SK-N-SH treated with all-trans-retinoic acid at 6 μM for 48 hours (cell line): ENCODE results near the gene GRIK3.

Experiments
- ARNTL ChIP-seq: fragments of 450-650 bp; formaldehyde crosslinking; IDR thresholded peaks from 2 replicates; pipeline ENCODE4 v1.5.0; 2020; ENCODE audit warnings: low read depth, mild to moderate bottlenecking, moderate library complexity, borderline replicate concordance
- RARB ChIP-seq: fragments of 250-450 bp; sonication (Bioruptor Pico); IDR thresholded peaks from 2 replicates; pipeline ENCODE4 v1.8.0; 2021; ENCODE audit warnings: mild to moderate bottlenecking, moderate library complexity
- TSHZ2 ChIP-seq: fragments of 250-450 bp; sonication (Bioruptor Pico); IDR thresholded peaks from 2 replicates; pipeline ENCODE4 v1.5.0; 2020; ENCODE audit warnings: mild to moderate bottlenecking, moderate library complexity
- ZC3H10 ChIP-seq: fragments of 250-450 bp; sonication (Bioruptor Pico); IDR thresholded peaks from 2 replicates; pipeline ENCODE4 v1.5.1; 2021; ENCODE audit warnings: mild to moderate bottlenecking, moderate library complexity
- ZNF565 ChIP-seq: fragments of 450-650 bp; formaldehyde crosslinking; conservative IDR thresholded peaks from 2 replicates; pipeline ENCODE4 v1.5.0; 2020; ENCODE audit warnings: low read depth, mild to moderate bottlenecking, moderate library complexity
- TF ChIP-seq, protein P1 (sequence below): fragments of 250-450 bp; sonication (Bioruptor Pico); IDR thresholded peaks from 2 replicates; pipeline ENCODE4 v1.8.0; 2020; ENCODE audit warnings: mild to moderate bottlenecking, moderate library complexity, borderline replicate concordance

DNA sequence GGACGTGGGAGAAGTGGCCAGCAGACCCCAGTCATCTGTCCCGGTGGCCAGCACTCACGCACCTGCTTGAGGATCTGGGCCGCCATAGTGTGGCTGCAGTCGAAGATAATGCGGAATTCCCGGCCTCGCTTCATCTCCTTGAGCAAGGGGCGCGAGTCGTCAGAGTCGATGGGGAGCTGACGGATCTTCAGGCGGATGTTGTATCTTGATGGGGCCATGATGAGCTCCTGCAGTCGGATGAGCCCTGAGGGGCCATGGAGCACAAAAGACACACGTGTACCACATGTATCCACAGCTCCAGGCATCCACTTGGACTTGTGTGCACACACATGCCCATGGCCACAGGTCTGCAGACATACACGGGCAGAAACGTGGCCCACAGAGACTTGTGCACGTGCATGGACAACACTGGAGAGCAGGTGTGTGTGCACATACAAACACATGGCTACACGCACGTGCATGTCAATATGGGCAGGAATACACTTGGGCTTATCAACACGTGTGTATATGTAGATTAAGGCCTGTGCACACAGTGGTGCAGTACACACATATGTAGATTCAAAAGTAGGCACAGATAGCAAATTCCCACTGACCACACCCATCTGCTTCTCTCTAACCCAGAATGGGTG lies 162.1 kb downstream of the GRIK3 start:
- TF ChIP-seq, protein P1, sequence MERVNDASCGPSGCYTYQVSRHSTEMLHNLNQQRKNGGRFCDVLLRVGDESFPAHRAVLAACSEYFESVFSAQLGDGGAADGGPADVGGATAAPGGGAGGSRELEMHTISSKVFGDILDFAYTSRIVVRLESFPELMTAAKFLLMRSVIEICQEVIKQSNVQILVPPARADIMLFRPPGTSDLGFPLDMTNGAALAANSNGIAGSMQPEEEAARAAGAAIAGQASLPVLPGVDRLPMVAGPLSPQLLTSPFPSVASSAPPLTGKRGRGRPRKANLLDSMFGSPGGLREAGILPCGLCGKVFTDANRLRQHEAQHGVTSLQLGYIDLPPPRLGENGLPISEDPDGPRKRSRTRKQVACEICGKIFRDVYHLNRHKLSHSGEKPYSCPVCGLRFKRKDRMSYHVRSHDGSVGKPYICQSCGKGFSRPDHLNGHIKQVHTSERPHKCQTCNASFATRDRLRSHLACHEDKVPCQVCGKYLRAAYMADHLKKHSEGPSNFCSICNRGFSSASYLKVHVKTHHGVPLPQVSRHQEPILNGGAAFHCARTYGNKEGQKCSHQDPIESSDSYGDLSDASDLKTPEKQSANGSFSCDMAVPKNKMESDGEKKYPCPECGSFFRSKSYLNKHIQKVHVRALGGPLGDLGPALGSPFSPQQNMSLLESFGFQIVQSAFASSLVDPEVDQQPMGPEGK, result no peak
- no peak for TF ChIP-seq RARB (CRISPR knock-in tag)
- TF ChIP-seq ZC3H10 (CRISPR knock-in tag), result no peak
- no peak for TF ChIP-seq ARNTL
- no peak for TF ChIP-seq TSHZ2 (CRISPR knock-in tag)
- TF ChIP-seq ZNF565 (CRISPR knock-in tag), result no peak
